ENCODE results near the gene CPN2.
A peak's percentile ranks its signal among the peaks of the same experiment; 100 is the strongest.

CPN2 gene

GRCh38 chr3:194328942-194329582 is 22.1 kb downstream of the CPN2 start:
- no peak for DNase-seq (ENCODE audit: low read depth in 2 of 2)

GRCh38 chr3:194328053-194328657 is 23.0 kb downstream of the CPN2 start:
- no peak for DNase-seq (ENCODE audit: low read depth in 2 of 2)

GRCh38 chr3:194327218-194328052 is 23.7 kb downstream of the CPN2 start:
- no peak for DNase-seq (ENCODE audit: low read depth in 2 of 2)

- no peak for DNase-seq (ENCODE audit: low read depth in 2 of 2)
Observed at GRCh38 chr3:194326968-194327217, 24.2 kb downstream of the CPN2 start.

- DNase-seq (ENCODE audit: low read depth in 2 of 2): no peak
Observed at GRCh38 chr3:194326192-194326967, 24.7 kb downstream of the CPN2 start.

- no peak for DNase-seq (ENCODE audit: low read depth in 2 of 2)
Observed at GRCh38 chr3:194325424-194326153, 25.5 kb downstream of the CPN2 start.

- DNase-seq (ENCODE audit: low read depth in 2 of 2): no peak
Observed at GRCh38 chr3:194324823-194325327, 26.3 kb downstream of the CPN2 start.

GRCh38 chr3:194323785-194324735 is 27.1 kb downstream of the CPN2 start:
- no peak for DNase-seq (ENCODE audit: low read depth in 2 of 2)

- peak in 1 of 2 donors; percentile 23 for DNase-seq (ENCODE audit: low read depth in 2 of 2)
Observed at GRCh38 chr3:194322678-194323211, 28.4 kb downstream of the CPN2 start.

GRCh38 chr3:194321693-194322640 is 29.2 kb downstream of the CPN2 start:
- no peak for DNase-seq (ENCODE audit: low read depth in 2 of 2)

- no peak for DNase-seq (ENCODE audit: low read depth in 2 of 2)
Observed at GRCh38 chr3:194320744-194321243, 30.3 kb downstream of the CPN2 start.

GRCh38 chr3:194320100-194320499 is 31.0 kb downstream of the CPN2 start:
- no peak for DNase-seq (ENCODE audit: low read depth in 2 of 2)

- DNase-seq (ENCODE audit: low read depth in 2 of 2): no peak
Observed at GRCh38 chr3:194318511-194319161, 32.5 kb downstream of the CPN2 start.

GRCh38 chr3:194316918-194317317 is 34.2 kb downstream of the CPN2 start:
- no peak for DNase-seq (ENCODE audit: low read depth in 2 of 2)

GRCh38 chr3:194315965-194316361 is 35.2 kb downstream of the CPN2 start:
- no peak for DNase-seq (ENCODE audit: low read depth in 2 of 2)

GRCh38 chr3:194315088-194315964 is 35.8 kb downstream of the CPN2 start:
- peak; percentile 72 to 81 for DNase-seq (ENCODE audit: low read depth in 2 of 2)

GRCh38 chr3:194314388-194315068 is 36.6 kb downstream of the CPN2 start:
- DNase-seq (ENCODE audit: low read depth in 2 of 2): no peak
